ENCODE measurements around the gene LAMA5.

DNA sequence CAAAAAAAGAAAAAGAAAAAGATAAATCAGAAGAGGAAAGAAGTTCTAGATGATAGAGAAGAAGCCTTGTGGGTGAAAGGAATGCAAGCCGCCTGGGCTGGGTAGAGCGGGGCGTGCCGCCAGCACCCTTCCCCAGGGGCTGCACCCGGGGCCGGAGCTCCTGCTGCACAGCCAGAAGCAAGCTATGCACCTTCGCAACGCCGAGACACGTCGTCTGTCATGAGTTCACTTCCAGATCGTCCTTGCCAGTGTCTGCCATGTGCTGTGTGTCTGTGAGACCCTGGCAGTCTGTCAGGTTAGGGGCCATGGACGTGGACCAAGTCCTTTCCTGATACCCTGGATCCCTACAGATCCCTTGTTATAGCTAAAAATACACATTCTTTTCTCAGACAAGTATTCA is 89.9 kb downstream of the LAMA5 start:
- TF ChIP-seq HDAC2 (IDR thresholded peaks at IDR 0.05; ENCODE audit: borderline replicate concordance in 1 of 2, low read depth in 2 of 2, low read length in 2 of 2), result no peak
- TF ChIP-seq, protein P1, sequence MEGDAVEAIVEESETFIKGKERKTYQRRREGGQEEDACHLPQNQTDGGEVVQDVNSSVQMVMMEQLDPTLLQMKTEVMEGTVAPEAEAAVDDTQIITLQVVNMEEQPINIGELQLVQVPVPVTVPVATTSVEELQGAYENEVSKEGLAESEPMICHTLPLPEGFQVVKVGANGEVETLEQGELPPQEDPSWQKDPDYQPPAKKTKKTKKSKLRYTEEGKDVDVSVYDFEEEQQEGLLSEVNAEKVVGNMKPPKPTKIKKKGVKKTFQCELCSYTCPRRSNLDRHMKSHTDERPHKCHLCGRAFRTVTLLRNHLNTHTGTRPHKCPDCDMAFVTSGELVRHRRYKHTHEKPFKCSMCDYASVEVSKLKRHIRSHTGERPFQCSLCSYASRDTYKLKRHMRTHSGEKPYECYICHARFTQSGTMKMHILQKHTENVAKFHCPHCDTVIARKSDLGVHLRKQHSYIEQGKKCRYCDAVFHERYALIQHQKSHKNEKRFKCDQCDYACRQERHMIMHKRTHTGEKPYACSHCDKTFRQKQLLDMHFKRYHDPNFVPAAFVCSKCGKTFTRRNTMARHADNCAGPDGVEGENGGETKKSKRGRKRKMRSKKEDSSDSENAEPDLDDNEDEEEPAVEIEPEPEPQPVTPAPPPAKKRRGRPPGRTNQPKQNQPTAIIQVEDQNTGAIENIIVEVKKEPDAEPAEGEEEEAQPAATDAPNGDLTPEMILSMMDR (IDR thresholded peaks at IDR 0.05; ENCODE audit: control extremely low read depth in 1 of 3, insufficient read depth in 1 of 3, low read depth in 1 of 3, low read length in 3 of 3), result no peak
- TF ChIP-seq NANOG (IDR thresholded peaks at IDR 0.05; ENCODE audit: insufficient read depth, low read depth, low read length, poor library complexity, severe bottlenecking), result no peak
- TF ChIP-seq POLR2A (IDR thresholded peaks at IDR 0.05; ENCODE audit: control extremely low read depth in 1 of 2, low read depth in 2 of 2, low read length in 2 of 2), result no peak
- TF ChIP-seq JUN (IDR thresholded peaks at IDR 0.05; ENCODE audit: low read depth, low read length), result no peak
- TF ChIP-seq SP1 (IDR thresholded peaks at IDR 0.05; ENCODE audit: low read depth, low read length), result no peak

Measured in H1 (cell line).